ENCODE measurements around the gene SDC3.

SDC3 gene

DNA sequence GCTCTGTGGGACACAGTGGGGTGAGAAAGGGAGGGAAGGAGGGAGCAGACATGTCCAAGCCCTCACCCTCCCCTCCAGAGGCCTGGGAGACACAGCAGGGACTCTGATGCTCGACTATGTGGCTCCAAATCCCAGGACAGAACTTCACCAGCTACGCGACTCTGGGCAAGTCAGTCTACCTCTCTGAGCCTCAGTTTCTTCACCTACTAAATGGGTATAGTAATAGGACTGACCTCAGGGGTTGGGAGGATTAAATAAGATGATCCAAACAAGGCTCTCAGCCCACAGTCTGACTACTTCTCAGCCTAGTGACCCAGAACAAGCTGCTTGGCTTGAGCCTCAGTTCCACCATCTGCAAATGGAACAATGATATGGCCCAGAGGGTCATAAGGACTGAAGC, 19.6 kb downstream of the SDC3 start:
- DNase-seq (ENCODE audit: low read depth in 2 of 2) = no peak

DNA sequence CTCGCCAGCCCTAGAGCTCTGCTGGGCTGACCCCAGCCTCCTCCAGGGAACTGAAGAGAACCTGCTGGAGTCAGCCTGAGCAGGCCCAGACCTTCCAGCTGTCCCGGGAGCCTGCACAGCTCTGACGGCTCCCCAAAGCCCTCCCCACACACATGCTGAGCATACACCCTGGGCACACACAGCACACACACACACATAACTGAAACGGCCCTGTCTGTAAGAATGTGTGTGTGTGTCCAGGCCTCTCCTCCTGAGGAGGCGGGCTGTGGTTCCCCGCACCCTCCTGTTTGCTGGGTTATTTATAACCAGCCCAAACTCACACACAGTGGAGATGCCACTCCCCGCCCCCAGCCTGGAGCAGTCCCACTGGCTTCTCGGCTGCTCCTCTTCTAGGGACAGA, 20.2 kb downstream of the SDC3 start:
- DNase-seq (ENCODE audit: low read depth in 2 of 2) = no peak

- no peak for DNase-seq (ENCODE audit: low read depth in 2 of 2)
Measured at GRCh38 chr1:30887485-30888315, 20.9 kb downstream of the SDC3 start.

DNA sequence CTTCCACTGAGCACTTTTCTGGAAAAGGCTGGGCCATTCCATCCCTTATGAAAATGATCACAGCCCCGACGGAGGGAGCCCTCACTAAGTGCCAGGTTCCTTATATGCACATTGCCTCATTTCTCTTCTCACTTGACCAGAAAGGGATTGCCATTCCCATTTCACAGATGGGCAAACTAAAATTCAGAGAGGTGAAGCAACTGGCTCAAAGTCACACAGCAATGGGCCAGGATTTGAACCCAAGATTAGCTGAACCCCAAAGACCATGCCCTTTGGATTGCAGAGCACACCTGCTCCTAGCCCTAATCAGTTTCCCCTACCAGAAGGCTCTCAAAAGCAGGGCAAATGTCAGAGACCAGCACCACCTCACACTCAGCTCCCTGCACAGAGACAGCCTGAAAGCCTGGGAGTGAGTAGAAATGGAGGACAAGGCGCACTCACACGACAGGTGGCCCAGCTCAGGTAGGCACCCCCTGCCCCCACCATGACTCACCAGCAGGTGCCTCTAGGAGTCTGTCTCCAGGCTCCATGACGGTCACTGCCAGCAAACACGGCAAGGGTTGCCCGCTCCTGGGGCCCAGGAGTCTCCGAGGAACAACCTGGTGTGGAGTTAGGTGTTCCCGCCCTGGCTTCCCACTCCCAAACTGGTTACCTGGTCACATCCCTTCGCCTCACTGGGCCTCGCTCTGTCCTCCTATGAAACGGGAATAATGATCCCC, 21.7 kb downstream of the SDC3 start:
- no peak for DNase-seq (ENCODE audit: low read depth in 2 of 2)

DNA sequence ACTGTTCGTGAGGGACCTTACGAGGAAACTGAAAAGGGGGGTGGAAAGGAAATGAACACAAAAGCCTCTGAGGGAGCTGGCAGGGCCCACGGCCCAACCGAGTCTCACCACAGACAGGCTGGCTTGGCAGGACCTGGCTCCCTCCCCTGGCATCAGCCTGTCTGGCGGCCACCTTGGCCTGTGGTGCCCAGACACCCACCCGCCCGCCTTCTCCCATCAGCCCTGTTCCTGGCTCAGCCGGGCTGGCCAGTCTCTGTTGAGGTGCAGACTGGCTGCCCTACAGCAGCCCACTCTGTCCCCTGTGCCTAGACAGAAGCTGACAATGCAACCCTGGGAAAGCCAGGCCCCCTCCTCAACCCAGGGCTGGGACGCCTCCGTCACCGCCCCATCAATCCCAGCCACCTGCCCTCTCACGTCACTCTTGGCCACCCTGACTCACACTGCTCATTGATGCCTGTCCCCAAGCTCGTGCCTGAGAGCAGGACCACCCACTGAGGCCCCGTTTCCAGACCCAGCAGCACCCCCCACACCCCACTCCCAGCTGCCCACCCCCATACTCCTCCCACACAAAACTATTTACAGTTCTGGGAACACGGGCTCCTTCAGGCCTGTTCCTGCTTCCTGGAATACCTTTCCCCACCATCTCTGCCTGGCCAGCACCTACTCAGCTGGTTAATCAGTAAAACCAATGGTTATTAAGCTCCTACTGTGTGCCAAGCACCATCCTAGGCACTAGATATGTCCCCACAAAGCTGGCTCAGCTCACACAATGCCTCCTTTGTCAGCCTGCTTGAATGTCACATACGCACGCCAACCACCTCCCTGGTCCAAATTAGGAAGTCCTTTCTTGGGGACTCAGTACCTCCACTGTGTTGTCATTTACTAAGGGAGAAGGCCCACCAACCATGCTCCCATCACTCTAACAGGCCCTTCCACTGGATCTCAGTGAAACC, 22.7 kb downstream of the SDC3 start:
- no peak for DNase-seq (ENCODE audit: low read depth in 2 of 2)

- DNase-seq (ENCODE audit: low read depth in 2 of 2) = no peak
Measured at GRCh38 chr1:30884723-30885122, 23.8 kb downstream of the SDC3 start.

DNA sequence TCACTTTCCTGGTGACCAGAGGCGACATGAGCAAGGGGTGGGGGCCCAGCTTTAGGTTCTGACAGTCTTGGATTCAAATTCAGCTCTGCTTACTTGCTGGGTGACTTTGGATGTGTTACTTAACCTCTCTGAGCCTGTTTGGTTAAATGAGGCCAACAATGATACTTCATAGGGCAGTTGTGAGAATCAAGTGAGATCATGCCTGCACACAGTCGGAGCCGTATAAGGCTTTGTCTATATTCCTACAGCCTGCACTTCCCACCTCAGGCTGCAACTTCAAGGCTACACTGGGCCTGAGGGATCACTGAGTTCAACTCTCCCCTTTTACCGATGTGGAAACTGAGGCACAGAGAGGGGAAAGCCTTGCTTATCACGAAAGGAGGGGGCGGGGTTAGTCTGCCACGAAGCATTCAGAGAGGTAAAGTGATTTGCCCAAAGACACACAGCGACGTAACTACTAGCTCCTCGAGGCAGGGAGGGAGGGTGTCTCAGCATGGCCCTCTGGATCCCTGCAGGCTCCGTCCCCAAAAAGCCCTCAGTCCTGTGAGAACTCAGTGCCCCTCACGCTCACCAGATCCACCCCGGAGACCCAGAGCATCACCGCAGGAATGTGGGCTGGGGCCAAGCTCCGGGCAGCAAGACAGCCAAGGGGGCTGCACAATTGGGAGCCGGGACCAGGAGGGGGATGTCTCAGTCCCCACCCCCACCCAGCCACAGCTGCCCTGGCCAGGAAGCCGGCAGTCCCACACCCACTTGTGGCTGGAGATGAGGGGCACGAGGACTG, 25.0 kb downstream of the SDC3 start:
- DNase-seq (ENCODE audit: low read depth in 2 of 2) = no peak

- no peak for DNase-seq (ENCODE audit: low read depth in 2 of 2)
Measured at GRCh38 chr1:30882678-30883388, 25.7 kb downstream of the SDC3 start.

GRCh38 chr1:30881319-30882181, 27.0 kb downstream of the SDC3 start:
- no peak for DNase-seq (ENCODE audit: low read depth in 2 of 2)

GRCh38 chr1:30880678-30881318, 27.8 kb downstream of the SDC3 start:
- DNase-seq (ENCODE audit: low read depth in 2 of 2) = no peak

DNA sequence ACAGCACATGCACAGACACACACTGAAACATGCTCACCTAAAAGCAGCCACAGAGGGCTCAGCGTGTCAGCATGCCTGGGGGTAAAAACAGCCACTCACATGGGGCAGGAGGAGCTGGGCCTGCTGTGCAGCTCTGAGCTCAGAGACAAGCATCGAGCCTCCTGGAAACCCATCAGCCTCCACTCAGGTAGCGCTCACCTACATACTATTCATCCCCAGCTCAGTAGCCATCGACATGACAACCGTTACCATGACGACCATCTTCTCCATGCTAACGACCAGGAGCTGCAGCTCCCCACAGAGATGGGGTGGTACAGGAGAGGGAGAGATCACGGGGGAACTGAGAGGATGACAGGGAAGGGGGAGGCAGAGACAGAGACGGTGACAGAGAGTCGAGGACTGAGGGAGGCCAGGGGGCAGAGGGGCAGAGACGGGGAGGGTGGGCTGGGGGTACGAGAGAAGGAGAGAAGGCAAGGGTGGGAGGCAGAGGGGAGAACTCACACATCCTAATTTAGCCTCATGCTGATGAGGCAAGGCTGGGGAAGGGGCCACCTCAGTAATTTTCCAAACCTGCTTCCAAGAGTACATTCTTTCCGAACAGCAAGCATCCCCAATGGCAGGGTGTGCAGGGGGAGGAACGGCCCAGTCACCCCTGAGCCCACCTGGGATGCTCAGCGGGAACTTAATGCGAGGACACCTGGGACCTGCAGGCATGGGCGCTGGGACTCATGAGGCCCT, 28.4 kb downstream of the SDC3 start:
- DNase-seq (ENCODE audit: low read depth in 2 of 2) = no peak

GRCh38 chr1:30879126-30879786, 29.3 kb downstream of the SDC3 start:
- DNase-seq (ENCODE audit: low read depth in 2 of 2) = no peak

DNA sequence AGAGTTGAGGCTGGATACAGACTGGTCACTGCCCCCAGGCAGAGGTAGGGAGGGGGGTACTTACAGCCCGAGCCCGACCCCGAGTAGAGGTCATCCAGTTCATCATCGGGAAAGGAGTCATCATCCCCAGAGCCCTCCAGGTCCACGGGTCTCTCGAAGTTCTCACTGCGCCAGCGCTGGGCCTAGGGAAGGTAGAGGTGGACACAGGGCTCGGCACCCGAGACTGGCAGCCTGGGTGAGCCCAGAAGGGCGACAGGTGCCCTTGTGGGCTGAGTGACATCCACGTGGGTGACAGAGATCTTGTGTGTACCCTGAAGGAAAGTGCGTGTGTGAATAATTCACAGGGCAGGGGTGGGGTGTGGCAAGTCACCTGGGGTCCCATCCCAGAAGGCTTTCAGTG, 30.0 kb downstream of the SDC3 start:
- no peak for DNase-seq (ENCODE audit: low read depth in 2 of 2)

- DNase-seq (ENCODE audit: low read depth in 2 of 2) = no peak
Measured at GRCh38 chr1:30878016-30878415, 30.5 kb downstream of the SDC3 start.

- DNase-seq (ENCODE audit: low read depth in 2 of 2) = no peak
Measured at GRCh38 chr1:30877205-30877912, 31.2 kb downstream of the SDC3 start.

GRCh38 chr1:30876451-30877204, 31.9 kb downstream of the SDC3 start:
- no peak for DNase-seq (ENCODE audit: low read depth in 2 of 2)

- DNase-seq (ENCODE audit: low read depth in 2 of 2) = no peak
Measured at GRCh38 chr1:30875916-30876315, 32.6 kb downstream of the SDC3 start.
